DND-41 (cell line): ENCODE results near the gene OTX2.

Experiments
- ATAC-seq: fragments of 200-7000 bp; cut with Tn5 transposase; 3 replicates; pipeline ENCODE4 v1.9.1; 2021; ENCODE audit warnings: low read depth; ENCODE audit not compliant: insufficient read depth
- DNase-seq: peaks from one replicate; pipeline ENCODE4 v3.0.0-alpha.2; 2020
- H2AFZ ChIP-seq: 2 replicates; pipeline ENCODE4 v1.6.0; 2012; ENCODE audit warnings: low read depth, low read length
- H3K27ac ChIP-seq: 2 replicates; pipeline ENCODE4 v1.5.1; 2012; ENCODE audit warnings: low read length, inconsistent platforms
- H3K27me3 ChIP-seq: fragments of 200-600 bp; sonication (generic); 2 replicates; pipeline ENCODE4 v1.6.0; 2012; ENCODE audit warnings: low read length, mild to moderate bottlenecking, inconsistent platforms; ENCODE audit not compliant: insufficient read depth, poor library complexity
- H3K36me3 ChIP-seq: 2 replicates; pipeline ENCODE4 v1.5.1; 2012; ENCODE audit warnings: low read length, inconsistent platforms; ENCODE audit not compliant: insufficient read depth
- H3K4me1 ChIP-seq: 2 replicates; pipeline ENCODE4 v1.5.1; 2012; ENCODE audit warnings: mild to moderate bottlenecking, low read length; ENCODE audit not compliant: insufficient read depth
- H3K4me2 ChIP-seq: 2 replicates; pipeline ENCODE4 v1.6.0; 2012; ENCODE audit warnings: mild to moderate bottlenecking, moderate library complexity, low read length, inconsistent platforms; ENCODE audit not compliant: insufficient read depth
- H3K4me3 ChIP-seq, 2 experiments: fragments of 200-600 bp in 1 of 2; shearing (Covaris generic) in 1 of 2; 2 replicates each; pipeline ENCODE4 v1.5.1; 2012 to 2016; ENCODE audit warnings: inconsistent platforms in 2 of 2, low read length in 2 of 2, mild to moderate bottlenecking in 2 of 2, low read depth in 1 of 2, moderate library complexity in 1 of 2
- H3K79me2 ChIP-seq: 2 replicates; pipeline ENCODE4 v1.6.0; 2012; ENCODE audit warnings: low read length, inconsistent platforms; ENCODE audit not compliant: insufficient read depth
- H3K9ac ChIP-seq: 2 replicates; pipeline ENCODE4 v1.6.0; 2012; ENCODE audit warnings: low read depth, mild to moderate bottlenecking, inconsistent platforms, low read length, moderate library complexity
- H3K9me3 ChIP-seq: 2 replicates; pipeline ENCODE4 v1.5.1; 2012; ENCODE audit warnings: low read length, moderate library complexity, mild to moderate bottlenecking, inconsistent platforms; ENCODE audit not compliant: insufficient read depth, severe bottlenecking
- H4K20me1 ChIP-seq: 2 replicates; pipeline ENCODE4 v1.6.0; 2012; ENCODE audit warnings: low read length; ENCODE audit not compliant: insufficient read depth
- EZH2 ChIP-seq: IDR thresholded peaks from 3 replicates; pipeline ENCODE4 v1.6.1; 2012; ENCODE audit warnings: borderline replicate concordance, low read depth, mild to moderate bottlenecking, moderate library complexity, low read length, inconsistent platforms; ENCODE audit not compliant: severe bottlenecking
- TF ChIP-seq, protein P1 (sequence below): IDR thresholded peaks from 2 replicates; pipeline ENCODE4 v1.5.1; 2012; ENCODE audit warnings: borderline replicate concordance, low read length, moderate library complexity, mild to moderate bottlenecking; ENCODE audit not compliant: poor library complexity, severe bottlenecking; ENCODE audit errors: extremely low read depth

Gene OTX2

DNA sequence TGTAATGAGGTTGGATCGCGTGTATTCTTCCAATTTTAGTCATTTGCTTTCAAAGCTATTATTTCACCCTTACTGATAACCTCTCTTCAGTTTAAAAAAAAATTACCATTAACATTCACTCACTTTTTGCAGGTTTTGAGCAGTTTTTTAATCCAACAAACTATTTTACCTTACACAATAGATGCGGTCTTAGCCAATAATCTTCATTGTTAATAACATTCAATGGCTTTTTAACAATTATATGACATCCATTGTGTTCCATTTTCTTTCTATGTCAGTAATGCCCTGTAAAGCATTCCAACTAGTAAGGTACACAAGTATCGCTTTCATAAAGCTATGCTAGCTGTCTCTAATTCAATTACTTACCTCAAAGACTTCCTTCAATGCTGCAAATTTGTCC is 18.9 kb upstream of the OTX2 start:
- H3K9me3 ChIP-seq = no peaks in the 10 kb centered on the region
- no peaks in the 10 kb centered on the region for H3K79me2 ChIP-seq
- no peak overlapping the region for H3K27ac ChIP-seq
- H3K4me1 ChIP-seq = no peaks in the 10 kb centered on the region
- ATAC-seq = no peak
- H4K20me1 ChIP-seq = no peaks in the 10 kb centered on the region
- no peak overlapping the region for H3K9ac ChIP-seq
- peaks cover 3% of the 10 kb centered on the region for H3K27me3 ChIP-seq
- no peak for DNase-seq
- H3K36me3 ChIP-seq = no peaks in the 10 kb centered on the region
- no peak for TF ChIP-seq EZH2
- TF ChIP-seq, protein P1, sequence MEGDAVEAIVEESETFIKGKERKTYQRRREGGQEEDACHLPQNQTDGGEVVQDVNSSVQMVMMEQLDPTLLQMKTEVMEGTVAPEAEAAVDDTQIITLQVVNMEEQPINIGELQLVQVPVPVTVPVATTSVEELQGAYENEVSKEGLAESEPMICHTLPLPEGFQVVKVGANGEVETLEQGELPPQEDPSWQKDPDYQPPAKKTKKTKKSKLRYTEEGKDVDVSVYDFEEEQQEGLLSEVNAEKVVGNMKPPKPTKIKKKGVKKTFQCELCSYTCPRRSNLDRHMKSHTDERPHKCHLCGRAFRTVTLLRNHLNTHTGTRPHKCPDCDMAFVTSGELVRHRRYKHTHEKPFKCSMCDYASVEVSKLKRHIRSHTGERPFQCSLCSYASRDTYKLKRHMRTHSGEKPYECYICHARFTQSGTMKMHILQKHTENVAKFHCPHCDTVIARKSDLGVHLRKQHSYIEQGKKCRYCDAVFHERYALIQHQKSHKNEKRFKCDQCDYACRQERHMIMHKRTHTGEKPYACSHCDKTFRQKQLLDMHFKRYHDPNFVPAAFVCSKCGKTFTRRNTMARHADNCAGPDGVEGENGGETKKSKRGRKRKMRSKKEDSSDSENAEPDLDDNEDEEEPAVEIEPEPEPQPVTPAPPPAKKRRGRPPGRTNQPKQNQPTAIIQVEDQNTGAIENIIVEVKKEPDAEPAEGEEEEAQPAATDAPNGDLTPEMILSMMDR = no peak
- H3K4me3 ChIP-seq = no peak overlapping the region
- no peak overlapping the region for H2AFZ ChIP-seq
- no peak overlapping the region for H3K4me2 ChIP-seq

DNA sequence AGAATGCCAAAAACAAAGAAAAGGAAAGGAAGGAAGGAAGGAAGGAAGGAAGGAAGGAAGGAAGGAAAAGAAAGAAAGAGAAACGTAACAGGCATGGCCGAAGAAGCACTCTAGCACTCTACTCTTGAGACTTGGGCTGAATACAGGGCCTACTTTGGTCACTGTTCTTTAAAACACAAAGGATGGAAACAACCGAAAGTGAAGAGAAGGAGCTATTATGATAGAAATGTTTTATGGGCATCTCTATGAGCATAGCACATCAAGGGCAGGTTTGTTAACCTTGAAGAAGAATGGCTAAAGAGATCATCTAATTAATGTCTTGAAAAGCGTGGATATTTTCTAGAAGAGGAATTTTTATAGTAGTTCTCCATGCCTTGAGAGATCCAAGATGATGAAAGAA is 15.9 kb upstream of the OTX2 start:
- Histone ChIP-seq H3K4me2 (no peak overlapping the region), H4K20me1 (no peaks in the 10 kb centered on the region), H3K79me2 (no peaks in the 10 kb centered on the region), H3K27me3 (peaks cover 13% of the 10 kb centered on the region), H3K4me3 (no peak overlapping the region), H3K36me3 (no peaks in the 10 kb centered on the region), H3K9me3 (no peaks in the 10 kb centered on the region), H3K9ac (no peak overlapping the region), H3K4me1 (no peaks in the 10 kb centered on the region), H2AFZ (no peak overlapping the region), H3K27ac (no peak overlapping the region)
- TF ChIP-seq, protein P1 = no peak
- no peak for TF ChIP-seq EZH2
- no peak for ATAC-seq
- no peak for DNase-seq

- ATAC-seq = no peak
- Histone ChIP-seq H3K4me2 (no peak overlapping the region), H3K9me3 (no peaks in the 10 kb centered on the region), H2AFZ (no peak overlapping the region), H3K4me3 (no peak overlapping the region), H4K20me1 (no peaks in the 10 kb centered on the region), H3K36me3 (no peaks in the 10 kb centered on the region), H3K27ac (no peak overlapping the region), H3K9ac (no peak overlapping the region), H3K79me2 (no peaks in the 10 kb centered on the region), H3K27me3 (peaks cover 16% of the 10 kb centered on the region), H3K4me1 (no peaks in the 10 kb centered on the region)
- TF ChIP-seq EZH2 = no peak
- TF ChIP-seq, protein P1 = no peak
- no peak for DNase-seq
Measured at GRCh38 chr14:56821805-56822610, 11.7 kb upstream of the OTX2 start.
